ENCODE measurements around the gene TSPAN14.

The TSPAN14 gene

DNA sequence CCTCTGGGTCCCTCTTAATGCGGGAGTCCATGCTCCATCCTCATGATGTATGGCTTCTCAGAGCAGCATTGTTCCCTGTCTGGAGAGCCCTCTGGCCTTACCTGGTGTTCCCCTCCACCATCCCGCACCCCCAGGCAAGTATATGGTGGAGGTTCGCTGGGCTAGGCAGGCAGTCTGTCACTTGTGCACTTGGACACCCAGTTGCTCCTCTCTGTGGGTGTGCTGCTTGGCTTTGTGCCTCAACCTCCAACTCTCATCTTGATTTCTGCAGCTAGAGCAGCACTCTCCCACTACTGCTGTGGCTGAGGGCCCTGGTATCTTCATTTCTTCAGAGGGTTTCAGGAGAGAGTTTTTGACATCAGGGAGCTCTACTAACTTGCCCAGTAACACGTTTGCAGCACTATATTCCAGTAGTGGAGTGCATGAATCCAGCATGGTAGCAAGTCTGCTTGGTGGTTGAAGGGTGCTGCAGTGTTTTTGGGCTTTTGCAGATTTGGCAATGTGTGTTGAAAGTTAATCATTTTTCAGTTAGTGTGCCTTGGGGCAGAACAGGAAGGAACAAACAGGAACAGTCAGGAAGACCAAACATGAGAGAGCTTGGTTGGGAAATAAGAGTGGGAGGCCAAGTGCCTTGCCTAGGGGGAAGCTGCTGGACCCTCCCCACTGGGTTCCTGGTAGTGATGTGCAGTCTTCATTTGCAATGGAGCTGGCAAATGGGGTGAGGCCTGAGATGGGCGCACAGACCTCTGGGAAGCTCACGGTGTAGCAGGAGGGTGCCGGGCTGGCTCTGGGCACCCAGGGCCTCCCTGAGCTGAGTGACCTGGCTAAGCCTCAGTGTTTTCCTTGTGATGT, 37.4 kb downstream of the TSPAN14 start:
- no peak for DNase-seq

DNA sequence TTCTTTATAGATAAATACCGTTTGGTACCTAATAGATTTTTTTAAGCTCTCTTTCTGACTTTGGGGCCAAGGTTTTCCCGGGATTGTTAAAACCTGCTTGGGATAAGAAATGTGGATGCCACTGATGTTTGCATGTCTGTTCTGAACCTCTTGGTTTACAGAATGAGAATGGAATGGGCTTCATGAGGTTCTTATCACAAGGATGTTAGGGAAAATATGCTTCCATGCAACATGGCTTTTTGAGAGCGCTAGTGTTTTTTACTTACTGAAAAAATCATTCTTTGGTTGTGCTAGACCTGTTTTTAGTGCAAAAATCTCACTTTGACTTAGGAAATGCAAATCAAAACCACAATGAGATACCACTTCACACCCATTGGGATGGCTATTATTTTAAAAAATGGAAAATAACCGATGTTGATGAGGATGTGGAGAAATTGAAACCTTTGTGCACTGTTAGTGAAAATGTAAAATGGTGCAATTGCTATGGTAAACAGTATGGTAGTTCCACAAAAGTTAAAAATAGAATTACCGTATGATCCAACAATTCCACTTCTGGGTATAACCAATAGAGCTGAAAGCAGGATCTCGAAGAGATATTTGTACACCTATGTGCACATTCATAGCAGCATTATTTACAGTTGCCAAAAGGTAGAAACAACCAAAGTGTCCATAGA, 38.9 kb downstream of the TSPAN14 start:
- no peak for DNase-seq

DNA sequence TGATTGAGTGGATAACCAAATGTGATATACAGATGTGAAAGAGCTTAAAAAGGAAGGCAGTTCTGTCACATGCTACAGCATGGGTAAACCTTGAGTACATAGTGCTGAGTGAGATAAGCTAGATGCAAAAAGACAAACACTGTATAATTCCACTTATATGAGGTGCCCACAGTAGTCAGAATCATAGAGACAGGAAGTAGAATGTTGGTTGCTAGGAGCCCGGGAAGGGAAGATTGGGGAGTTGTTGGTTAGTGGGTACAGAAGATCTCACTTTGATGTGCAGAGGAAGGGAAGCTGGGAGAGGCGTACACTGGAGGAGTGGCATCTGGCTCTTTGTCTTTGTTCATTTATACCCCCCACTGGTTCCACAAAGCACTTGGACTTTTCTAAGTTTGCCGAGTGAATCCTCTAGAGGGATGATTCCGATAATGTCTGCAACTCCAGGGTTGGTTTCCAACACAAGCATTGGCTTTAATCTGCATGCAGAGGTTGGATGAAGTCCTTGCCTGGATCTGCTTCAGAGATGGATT, 39.5 kb downstream of the TSPAN14 start:
- DNase-seq, result no peak

GRCh38 chr10:80496555-80497172, 42.6 kb downstream of the TSPAN14 start:
- no peak for DNase-seq

DNA sequence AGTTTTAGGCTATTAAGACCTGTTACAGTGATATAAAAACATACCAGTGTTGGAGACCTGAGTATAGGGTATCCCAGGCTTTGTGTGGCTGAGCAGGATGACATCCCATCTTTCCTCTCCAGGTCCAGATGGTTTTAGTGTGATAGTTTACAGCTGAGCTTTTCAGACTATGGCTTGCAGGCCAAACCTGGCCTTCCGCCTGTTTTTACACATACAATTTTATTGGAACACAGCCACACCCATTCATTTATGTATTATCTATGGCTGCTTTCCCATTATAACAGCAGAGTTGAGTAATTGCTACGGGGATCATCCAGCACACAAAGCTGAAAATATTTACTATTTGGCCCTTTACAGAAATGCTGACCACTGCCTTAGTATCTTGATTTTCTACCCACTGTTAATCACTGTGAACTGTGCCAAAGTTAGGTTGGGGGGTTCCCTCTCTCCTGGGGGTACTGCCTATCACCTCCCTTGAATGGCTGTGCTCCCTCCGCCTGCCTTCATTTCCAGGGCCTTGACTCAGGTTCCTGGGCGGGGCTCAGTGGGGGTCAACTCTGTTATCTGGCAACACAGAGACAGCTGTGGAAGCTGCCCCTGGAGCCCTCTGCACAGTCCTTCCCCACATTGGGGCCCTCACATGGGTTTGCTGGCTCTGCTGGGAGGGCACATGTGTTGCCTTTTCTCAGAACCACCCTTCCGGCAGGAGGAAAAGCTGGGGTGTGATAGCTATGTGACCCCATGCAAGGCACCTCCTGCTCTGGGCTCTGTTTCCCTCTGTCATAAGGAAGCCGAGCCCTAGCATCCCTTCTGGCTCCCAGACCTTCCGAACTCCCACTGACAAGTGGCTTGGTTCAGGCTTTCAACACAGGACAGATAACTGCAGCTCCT, 43.3 kb downstream of the TSPAN14 start:
- DNase-seq, result no peak

DNA sequence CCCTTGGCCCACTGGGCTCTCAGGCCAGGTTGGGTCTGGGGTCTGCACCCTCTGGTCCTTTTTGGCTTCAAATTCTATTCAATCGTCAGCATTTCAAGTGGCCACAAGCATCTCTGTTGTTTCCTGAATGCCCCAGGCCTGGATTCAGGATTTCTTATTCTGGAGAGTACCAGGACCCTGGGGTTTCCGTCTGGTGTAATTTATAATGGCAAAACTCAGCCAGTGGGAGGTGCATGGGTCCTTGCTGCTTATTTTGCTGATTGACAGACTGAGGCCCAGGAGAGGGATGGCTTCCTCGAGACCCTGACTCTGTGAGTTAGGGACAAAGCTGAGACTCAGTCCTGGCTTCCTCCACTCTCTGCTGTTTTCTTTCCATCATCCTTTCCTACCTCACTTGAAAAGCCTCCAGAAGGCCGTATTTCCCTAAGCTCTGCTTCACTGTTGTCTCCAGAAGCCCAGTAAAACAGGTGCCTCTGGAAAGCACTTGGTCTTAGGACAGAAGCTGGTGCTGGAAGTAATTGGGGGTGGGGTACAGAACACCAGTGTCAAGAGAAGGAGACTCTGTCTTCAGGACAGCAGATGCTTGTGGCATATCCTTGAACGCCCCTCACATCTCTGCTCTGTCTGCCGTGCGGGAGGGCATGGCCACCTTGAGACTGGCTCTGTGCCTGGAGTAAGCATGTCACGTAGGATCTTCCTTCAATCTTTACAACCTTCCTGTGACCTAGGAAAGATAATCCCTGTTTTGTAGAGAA, 44.1 kb downstream of the TSPAN14 start:
- no peak for DNase-seq

DNA sequence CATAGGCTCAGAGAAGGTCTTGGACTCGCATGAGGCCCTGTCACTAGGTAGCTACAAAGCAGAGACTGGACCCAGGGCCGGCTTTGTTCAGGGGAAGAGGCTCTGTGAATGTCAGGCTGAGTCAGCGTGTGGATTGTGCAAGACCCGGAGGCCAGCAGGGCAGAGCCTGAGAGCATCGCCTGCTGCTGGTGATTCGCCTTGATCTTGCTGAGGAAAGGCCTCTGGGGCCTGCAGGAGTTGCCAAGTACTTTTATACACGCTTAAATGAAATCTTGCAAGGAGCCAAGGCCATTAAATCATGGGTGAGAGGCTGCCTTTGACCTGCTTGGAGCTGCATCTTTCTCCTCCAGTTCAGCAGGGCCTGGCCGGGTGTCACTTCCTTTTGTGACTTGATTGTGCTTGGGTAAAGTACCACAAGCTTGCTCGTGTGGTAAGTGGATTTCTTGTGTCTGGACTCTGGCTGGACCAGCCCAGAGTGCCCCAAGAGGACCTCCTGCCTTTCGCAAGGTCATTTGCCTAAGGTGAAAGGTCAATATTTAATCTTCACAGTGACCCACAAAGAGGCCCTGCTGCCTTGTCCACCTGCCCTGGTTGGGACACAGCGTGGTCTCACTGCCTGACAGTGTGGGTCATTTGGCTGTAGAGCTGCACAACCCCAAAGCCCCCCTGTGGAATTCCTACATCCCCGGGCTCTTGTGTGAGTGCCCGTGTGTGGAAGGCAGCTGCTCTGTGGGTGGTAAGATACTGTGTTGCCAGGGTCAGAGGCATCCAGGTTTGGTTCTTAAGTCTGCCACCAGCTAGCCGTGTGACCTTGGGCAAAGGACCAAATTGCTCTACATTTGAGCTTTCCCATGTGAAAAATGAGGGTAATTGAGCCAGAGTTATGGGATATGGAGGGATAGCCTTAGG, 45.0 kb downstream of the TSPAN14 start:
- DNase-seq, result peak; percentile 77

DNA sequence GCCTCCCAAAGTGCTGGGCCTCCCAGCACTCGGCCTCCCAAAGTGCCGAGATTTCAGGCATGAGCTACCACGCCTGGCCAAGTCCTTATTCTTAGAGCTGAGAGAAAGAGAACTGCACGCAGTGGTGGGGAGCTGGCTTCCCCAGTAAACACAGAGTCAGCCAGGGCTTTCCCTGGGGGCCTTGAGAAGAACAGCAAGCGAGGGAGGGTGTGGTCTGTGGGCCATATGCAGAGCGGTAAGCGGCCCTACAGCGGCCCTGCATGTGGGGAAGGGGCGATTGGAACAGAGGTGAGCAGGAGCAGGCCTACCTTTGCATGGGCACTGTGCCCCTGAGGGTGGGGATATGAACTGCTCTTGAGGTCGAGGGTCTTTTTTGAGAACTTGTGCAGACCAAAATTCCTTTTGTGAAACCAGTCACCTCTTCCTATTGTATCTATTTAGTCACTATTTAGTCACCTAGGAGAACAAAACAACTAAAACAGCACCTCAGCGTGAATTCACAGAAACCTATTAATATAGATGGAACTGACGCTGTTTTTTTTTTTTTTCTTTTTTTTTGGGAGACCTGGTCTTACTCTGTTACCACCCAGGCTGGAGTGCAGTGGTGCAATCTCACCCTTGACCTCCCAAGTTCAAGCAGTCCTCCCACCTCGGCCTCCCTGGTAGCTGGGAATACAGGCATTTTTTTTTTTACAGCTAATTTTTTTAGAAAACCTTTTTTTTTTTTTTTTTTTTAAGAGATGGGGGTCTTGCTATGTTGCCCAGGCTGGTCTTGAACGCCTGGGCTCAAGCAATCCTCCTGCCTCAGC, 46.7 kb downstream of the TSPAN14 start:
- DNase-seq, result peak; percentile 59

DNA sequence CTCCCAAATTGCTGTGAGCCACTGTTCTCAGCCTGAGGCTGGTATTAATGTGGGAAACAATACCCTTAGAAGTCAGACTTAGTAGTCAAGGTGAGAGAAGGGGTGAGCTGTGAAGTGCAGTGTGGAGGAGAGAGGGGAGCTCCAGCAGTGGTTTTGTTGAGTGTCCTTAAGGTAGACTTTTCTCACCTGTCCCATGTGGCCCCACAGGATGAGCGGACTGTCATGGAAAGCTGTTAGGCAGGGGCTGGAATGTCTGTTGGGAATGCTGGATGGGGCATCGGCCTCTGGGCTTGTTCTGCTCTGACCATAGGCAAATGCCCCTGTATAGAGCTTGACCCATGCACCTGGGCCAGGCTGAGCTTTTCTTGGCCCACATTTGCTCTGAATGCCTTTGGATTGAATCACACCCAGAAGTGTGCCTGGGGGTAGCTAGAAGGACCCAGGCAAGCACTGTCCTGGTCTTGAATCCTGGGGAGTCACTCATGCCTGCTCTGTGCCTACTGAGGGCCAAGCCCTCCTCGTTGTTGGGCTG, 47.3 kb downstream of the TSPAN14 start:
- no peak for DNase-seq

- DNase-seq, result no peak
Observed at GRCh38 chr10:80501913-80502521, 47.9 kb downstream of the TSPAN14 start.

- DNase-seq, result no peak
Observed at GRCh38 chr10:80502621-80503583, 48.8 kb downstream of the TSPAN14 start.

DNA sequence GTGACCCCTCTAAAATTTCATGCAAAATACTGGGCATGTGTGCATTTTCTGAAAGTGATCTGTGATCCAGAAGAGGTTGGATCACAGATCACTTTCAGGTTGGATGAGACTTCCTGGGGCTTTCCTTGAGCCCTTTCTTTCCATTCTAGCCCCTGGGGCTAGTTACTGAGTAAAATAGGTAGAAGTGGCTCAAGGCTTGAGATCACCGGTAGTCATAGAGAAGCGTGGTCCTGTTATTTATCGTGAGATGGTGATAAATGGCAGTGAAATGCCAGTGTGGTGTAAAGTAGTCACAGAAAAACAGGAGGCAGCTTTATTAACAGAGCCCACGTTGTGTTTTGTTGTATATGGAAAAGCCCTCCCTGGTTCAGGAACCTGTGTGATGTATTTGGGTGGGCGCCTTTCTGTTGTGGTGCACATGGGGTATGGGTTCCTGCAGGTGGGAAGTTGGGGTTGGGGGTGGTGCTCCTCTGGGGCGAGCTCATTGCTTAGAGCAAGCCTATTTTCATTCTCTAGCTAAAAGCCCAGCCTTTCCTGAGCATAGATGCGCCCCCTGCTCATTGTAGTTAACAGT, 49.6 kb downstream of the TSPAN14 start:
- no peak for DNase-seq

- no peak for DNase-seq
Observed at GRCh38 chr10:80504158-80504811, 50.2 kb downstream of the TSPAN14 start.

GRCh38 chr10:80504897-80505465, 50.9 kb downstream of the TSPAN14 start:
- DNase-seq, result no peak

- no peak for DNase-seq
Observed at GRCh38 chr10:80506189-80506575, 52.1 kb downstream of the TSPAN14 start.

GRCh38 chr10:80506836-80507487, 52.9 kb downstream of the TSPAN14 start:
- no peak for DNase-seq

All from stimulated activated CD4-positive, alpha-beta T cell treated with anti-CD3 and anti-CD28 coated beads, Interleukin-4, amount 100 ng/mL, for 24 hours (primary cell).